ENCODE data around the gene CDAN1. TPM values are rescaled to one million over a fixed set of nuclear protein-coding genes. Genes with fewer than 3 reads are reported as not detected.

CDAN1 gene
- total and polyA plus RNA-seq, 2 donors (not counting 3 experiments of a cell fraction or from before 2014, with no cell fraction given) = 7.2 to 23.4 TPM

DNA sequence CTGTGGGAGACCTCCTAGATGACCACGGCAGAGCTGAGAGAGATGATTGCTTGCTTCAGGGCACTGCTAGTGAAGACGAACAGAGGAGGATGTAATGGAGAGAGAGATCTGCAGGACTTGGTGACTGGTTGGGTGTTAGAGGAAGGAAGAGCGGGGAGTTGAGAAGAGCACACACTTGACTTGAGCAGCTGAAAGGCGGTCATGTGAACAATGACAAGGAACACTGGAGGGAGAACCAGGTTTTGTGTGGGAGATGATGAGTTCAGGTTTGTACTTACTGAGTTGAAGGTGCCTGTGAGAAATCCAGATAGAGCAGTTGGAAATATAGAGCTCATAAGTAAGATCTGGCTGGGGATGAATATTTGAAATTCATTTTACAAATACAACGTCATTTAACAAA is 40.3 kb downstream of the CDAN1 start:
- DNase-seq (ENCODE audit: low read depth, low spot score) = no peak
- no peaks in the 10 kb centered on the region for H3K27me3 ChIP-seq (ENCODE audit: control insufficient read depth in 2 of 2, insufficient read depth in 2 of 2, low read length in 2 of 2)
- no peaks in the 10 kb centered on the region for H3K4me1 ChIP-seq (ENCODE audit: control insufficient read depth, extremely low read depth, insufficient read depth, low read length)
- FAIRE-seq = no peak
- H3K9ac ChIP-seq (replicated peaks; ENCODE audit: extremely low read depth, insufficient read depth, low read length) = no peak overlapping the region
- CTCF ChIA-PET = interaction anchor here (1.1 to 2.4 kb wide), 2 partner anchors 26 to 230 kb away, joined by 3 to 8 read pairs; no protein-coding TSS in a partner anchor
- no peaks in the 10 kb centered on the region for H3K9me3 ChIP-seq (replicated peaks; ENCODE audit: control insufficient read depth, insufficient read depth, low read length)
- TF ChIP-seq, protein P1, sequence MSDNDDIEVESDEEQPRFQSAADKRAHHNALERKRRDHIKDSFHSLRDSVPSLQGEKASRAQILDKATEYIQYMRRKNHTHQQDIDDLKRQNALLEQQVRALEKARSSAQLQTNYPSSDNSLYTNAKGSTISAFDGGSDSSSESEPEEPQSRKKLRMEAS (IDR thresholded peaks at IDR 0.05; ENCODE audit: insufficient read depth, insufficient read length) = no peak
- TF ChIP-seq GATA2 (IDR thresholded peaks at IDR 0.05; ENCODE audit: insufficient read depth, insufficient read length, low read depth, low read length) (no peak), POLR2A (IDR thresholded peaks at IDR 0.05; ENCODE audit: low read depth, low read length) (no peak), FOS (IDR thresholded peaks at IDR 0.05; ENCODE audit: borderline replicate concordance, insufficient read depth, low read length) (no peak), JUN (IDR thresholded peaks at IDR 0.05; ENCODE audit: borderline replicate concordance, insufficient read depth, insufficient read length, low read depth) (no peak), EZH2 (IDR thresholded peaks at IDR 0.05; ENCODE audit: borderline replicate concordance, low read depth, low read length, severe bottlenecking) (no peak), POLR2AphosphoS5 (IDR thresholded peaks at IDR 0.05; ENCODE audit: insufficient read depth, low read depth, low read length) (no peak), MYC (IDR thresholded peaks at IDR 0.05; ENCODE audit: low read depth, low read length) (no peak)
- TF ChIP-seq, protein P2, sequence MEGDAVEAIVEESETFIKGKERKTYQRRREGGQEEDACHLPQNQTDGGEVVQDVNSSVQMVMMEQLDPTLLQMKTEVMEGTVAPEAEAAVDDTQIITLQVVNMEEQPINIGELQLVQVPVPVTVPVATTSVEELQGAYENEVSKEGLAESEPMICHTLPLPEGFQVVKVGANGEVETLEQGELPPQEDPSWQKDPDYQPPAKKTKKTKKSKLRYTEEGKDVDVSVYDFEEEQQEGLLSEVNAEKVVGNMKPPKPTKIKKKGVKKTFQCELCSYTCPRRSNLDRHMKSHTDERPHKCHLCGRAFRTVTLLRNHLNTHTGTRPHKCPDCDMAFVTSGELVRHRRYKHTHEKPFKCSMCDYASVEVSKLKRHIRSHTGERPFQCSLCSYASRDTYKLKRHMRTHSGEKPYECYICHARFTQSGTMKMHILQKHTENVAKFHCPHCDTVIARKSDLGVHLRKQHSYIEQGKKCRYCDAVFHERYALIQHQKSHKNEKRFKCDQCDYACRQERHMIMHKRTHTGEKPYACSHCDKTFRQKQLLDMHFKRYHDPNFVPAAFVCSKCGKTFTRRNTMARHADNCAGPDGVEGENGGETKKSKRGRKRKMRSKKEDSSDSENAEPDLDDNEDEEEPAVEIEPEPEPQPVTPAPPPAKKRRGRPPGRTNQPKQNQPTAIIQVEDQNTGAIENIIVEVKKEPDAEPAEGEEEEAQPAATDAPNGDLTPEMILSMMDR (IDR thresholded peaks at IDR 0.05; ENCODE audit: extremely low read depth in 1 of 2, insufficient read depth in 1 of 2, low read depth in 1 of 2, low read length in 2 of 2) = no peak
- H3K27ac ChIP-seq (ENCODE audit: insufficient read depth, low read depth, low read length) = no peak overlapping the region
- intact Hi-C loops (cut with micrococcal nuclease) = no loop called here
- POLR2A ChIA-PET = interaction anchor here (0.6 kb wide), 2 partner anchors 1027 to 1373 kb away, joined by 5 to 13 read pairs; no protein-coding TSS in a partner anchor
- H4K20me1 ChIP-seq (replicated peaks; ENCODE audit: control insufficient read depth, extremely low read depth, insufficient read depth, low read length) = no peaks in the 10 kb centered on the region
- no peaks in the 10 kb centered on the region for H3K9me1 ChIP-seq (replicated peaks; ENCODE audit: control insufficient read depth, extremely low read depth, insufficient read depth, low read length)
- peaks cover 0 to 5% of the 10 kb centered on the region in 2 experiments for H3K36me3 ChIP-seq (ENCODE audit: control insufficient read depth in 2 of 2, extremely low read depth in 1 of 2, insufficient read depth in 2 of 2, low read length in 2 of 2)
- BruUV-seq (replicated peaks) = no TSS peak
- no peaks in the 10 kb centered on the region for H3K79me2 ChIP-seq (ENCODE audit: control insufficient read depth, insufficient read depth, low read length)
- H2AFZ ChIP-seq (ENCODE audit: low read depth, low read length) = no peak overlapping the region
- H3K4me2 ChIP-seq (ENCODE audit: insufficient read depth, low read length) = no peak overlapping the region
- dilution Hi-C loops (cut with MboI; ENCODE audit: extremely low pct_ligation_motif_present, low sequenced_read_pairs) = no loop called here
- H3K4me3 ChIP-seq (replicated peaks in 1 of 3; ENCODE audit: insufficient read depth in 1 of 3, low read depth in 1 of 3, low read length in 3 of 3) = no peak overlapping the region
